HT-29 (cell line): ENCODE results near the gene ZNF45. TPM values are rescaled to one million over a fixed set of nuclear protein-coding genes. Genes with fewer than 3 reads are reported as not detected.
"Not testable (repeated sequence)": the region's sequence is repeated elsewhere in the genome, so short reads cannot be mapped to it uniquely, and the experiment has no call there.

Experiments
- DNase-seq: peaks from one replicate; pipeline ENCODE4 v3.0.0-alpha.2; 2015; ENCODE audit warnings: low spot score
- small RNA-seq: library from RNA; depleted of rRNA; stranded (forward); fragments of <200 nt; gene quantifications from one replicate; pipeline ENCODE3, GENCODE V24; 2014
- total RNA-seq: library from RNA; depleted of rRNA; stranded (reverse); fragments of >200 nt; shearing (Covaris generic); gene quantifications from 2 replicates; pipeline ENCODE4 v1.2.3, GENCODE V29; 2014; rRNA removed

ZNF45 gene
- total RNA-seq, 1 experiment from 2014 or later = 9.3 TPM

DNA sequence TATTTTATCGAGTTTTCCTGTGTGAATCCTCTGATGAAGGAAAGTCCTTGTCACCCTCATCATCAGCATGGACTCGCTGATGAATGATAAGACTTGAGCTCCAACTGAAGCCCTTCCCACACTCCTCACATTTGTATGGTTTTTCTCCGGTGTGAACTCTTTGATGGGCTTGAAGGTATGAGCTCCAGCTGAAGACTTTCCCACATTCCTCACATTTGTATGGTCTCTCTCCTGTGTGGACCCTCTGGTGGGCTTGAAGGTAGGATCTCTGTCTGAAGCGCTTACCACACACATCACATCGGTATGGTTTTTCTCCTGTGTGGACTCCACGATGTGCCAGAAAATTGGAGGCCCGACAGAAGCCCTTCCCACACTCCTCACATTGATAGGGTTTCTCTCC lies 21.7 kb downstream of the ZNF45 start:
- DNase-seq = no peak

DNA sequence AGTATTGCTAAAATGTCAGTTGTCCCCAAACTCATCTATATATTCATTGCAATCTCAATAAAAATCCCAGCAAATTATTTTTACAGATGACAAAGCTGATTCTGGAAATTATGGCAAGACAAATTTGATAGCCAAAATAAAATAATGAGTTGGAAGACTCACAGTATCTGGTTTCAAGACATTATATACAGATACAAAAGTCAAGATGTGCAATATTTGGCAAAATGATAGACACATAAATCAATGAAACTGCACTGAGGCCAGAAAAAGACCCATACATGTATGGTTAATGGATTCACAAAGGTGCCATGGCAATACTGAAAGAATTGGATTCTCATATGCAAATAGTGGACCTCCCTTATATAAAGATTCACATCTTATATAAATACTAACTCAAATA lies 24.2 kb downstream of the ZNF45 start:
- no peak for DNase-seq

DNA sequence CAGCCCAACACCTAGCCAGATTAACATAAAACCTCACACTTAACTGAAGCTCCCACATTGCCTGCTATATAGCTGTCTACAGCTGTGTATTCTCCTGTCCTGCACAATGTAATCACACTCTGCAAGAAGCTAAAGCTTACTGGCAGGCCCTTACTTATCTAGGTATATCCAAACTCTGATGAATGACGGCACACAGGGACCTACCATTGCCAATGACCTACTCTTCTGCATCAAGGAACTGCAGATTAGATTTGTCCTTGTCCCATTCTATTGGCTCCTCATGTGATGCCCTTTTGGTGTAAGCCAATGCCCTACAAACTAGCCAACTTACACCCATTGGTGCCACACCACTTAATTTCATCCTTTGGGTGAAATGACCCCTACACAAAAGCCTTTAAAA lies 26.4 kb downstream of the ZNF45 start:
- DNase-seq = no peak

DNA sequence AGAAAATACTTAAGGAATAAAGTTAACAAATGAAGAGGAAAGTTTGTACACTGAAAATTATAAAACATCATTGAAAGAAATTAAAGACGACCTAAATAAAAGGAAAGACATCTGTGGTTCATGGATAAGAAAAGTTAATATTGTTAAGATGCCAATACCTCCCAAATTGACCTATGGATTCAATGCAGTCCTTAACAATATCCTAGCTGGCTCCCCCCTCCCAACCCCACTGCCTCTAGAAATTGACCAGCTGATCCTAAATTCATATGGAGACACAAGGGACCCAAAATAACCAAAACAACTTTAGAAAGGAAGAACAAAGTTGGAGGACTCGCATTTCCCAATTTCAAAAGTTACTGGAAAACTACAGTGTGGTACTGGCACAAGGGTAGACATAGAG lies 28.3 kb downstream of the ZNF45 start:
- DNase-seq = no peak

DNA sequence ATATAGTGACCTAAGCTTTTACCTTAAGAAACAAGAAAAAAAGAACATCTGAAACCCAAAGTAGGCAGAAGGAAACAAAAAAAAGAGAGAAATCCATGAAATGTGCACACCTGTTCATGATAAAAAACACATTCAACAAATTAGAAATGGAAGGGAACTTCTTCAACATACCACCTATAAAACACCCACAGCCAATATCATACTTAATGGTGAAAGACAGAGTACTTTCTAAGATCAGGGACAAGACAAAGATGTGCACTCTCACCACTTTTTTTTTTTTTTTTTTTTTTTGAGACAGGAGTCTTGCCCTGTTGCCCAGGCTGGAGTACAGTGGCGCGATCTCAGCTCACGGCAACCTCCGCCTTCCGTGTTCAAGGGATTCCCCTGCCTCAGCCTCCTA lies 29.2 kb downstream of the ZNF45 start:
- no peak for DNase-seq

DNA sequence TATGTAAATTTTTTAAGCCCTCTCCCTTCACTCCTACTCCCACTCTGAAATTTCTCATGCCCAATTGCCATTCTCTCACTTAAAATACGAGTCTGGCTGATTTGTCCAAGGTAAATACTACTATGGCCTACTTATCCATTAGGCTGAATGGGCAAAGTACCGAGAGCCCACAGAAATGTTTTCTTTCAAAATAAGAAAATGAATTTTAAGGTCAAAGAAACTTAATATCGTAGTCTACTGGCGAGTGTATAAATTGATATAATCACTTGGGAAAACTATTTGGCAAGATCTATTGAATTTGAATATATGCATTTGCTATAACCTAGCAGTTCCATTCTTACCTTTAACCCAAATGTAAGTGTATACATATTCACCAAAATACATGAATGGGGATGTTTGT lies 32.7 kb downstream of the ZNF45 start:
- no peak for DNase-seq

DNA sequence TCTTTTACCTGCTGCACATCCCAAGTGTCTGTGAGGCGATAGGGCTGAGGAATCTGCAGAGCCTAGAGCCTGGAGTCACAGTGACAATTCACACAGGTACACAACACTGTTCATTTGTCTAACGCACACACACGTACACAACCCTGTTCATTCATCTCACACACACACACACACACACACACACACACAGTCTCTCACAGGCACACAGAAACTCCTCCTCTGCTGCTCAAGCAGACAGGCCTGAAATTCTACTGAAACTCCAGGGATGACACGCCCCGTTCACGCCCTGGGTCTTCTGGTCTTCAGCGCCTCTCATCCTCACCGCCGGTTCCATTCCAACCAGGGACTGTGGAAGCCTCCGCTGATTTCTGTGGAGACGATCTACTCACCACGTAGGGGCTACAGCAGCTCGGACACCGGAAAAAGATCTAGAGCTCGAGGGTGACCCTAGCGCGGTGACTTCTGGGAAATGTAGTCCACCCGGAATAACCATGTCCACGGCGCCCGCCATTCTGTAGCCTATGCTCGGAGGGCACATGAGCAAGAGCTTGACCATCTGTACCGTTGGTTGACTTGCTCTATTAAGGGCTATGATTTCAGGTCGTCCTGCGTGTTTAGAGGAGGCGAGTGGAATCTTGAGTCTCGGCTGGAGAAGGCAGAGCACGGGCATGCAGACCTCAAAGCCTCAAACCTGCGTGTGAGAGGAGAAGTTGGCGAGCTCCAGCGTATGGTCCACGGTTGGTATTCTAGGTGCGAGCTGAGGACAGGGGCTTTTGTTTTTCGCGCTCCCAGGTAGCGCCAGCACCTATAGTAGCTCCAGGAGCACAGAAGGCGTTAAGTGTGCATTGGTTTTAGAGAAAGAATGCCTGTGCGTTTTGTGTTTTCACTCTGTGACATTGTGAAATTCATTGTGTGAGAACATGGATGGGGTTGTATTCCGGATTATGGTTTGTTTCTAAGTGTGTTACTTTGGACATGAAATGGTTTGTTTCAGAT lies 33.4 kb downstream of the ZNF45 start:
- no peak for DNase-seq

DNA sequence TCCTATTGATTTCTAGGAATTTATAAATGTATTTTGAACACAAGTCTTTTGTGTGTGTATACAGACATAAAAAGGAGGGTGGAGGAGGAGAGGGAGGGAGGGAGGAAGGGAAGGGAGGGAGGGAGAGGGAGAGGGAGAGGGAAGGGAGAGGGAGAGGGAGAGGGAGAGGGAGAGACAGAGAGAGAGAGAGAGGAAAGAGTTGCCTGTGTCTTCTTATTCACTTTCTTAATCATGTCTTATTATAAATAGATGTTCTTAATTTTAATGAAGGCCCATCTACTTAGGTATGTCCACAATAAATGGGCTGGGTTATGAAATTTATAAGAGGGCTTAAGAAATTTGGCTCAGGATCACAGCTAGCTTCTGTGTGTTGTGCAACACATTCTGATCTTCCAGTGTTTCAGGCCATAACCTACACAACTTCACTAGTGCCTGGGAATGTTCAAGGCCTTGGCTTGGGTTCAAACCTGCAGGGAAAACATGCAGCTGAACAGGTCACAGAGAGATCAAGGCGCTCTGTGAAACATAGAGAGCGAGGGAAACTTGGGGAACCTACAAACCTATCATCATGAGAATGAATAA lies 39.3 kb downstream of the ZNF45 start:
- DNase-seq = no peak

DNA sequence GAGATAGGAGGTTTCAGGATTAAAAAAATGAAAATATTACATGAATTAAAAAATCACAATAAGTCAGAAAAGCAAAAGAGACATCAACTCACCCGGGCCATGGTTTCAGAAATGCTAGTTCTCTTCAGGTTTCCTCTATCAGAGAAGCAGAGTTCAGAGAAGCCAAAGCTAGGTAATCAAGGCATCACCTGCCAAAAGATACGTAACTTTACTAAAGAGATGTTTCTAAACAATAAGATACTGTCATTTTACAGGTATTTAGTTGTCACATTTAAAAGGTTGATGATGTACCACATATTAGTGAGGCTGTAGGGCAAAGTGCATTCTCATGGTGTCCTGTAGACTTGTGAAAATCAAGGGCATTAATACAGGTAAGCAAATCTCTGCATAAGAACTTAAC lies 51.2 kb downstream of the ZNF45 start, which contains the start of gene ZNF404:
Gene ZNF404, minus strand, starts transcription at position 101 of the 400 bp plus-strand sequence.
- DNase-seq = no peak

DNA sequence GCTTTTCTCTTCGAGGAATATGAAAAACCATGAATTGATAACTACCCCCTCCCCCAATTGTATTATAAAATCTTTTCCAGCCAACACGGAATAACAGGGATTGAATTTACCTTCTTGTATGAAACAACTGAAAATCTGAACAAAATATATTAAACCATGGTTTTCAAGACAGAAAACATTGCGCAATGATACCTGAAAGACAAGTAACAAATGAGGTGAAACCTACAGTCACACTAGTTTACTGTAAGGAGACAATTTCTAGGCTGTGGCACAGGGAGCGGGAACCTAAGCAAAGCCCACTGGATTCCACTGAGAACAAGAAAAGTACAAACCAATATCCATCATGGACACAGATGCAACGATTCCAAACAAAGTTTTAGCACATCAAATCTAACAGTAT lies 54.6 kb downstream of the ZNF45 start:
- no peak for DNase-seq

DNA sequence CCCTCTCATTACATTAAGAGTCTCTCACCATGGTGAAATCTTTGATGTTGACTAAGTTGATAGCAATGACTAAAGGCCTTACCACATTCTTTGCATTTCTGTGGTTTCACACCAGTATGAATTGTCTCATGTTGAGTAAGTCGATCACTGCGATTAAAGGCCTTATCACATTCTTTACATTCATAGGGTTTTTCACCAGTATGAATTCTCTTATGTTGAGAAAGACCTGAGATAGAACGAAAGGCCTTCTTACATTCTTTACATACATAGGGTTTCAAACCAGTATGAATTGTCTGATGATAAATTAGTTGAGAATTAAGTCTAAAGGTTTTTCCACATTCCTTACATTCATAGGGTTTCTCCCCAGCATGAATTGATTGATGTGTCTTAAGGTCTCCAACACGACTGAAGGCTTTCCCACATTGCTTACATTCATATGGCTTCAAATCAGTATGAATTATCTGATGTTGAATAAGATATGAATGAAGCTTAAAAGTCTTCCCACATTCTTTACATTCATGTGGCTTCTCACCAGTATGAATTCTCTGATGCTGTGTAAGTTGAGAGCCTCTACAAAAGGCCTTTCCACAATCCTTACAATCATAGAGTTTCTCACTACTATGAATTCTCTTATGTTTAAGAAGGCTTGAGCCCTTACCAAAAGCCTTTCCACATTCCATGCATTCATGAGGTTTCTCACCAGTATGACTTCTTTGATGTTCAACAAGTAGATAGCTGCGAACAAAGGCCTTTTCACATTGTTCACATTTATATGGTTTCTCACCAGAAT lies 62.3 kb downstream of the ZNF45 start:
- peak; percentile 23 for DNase-seq

DNA sequence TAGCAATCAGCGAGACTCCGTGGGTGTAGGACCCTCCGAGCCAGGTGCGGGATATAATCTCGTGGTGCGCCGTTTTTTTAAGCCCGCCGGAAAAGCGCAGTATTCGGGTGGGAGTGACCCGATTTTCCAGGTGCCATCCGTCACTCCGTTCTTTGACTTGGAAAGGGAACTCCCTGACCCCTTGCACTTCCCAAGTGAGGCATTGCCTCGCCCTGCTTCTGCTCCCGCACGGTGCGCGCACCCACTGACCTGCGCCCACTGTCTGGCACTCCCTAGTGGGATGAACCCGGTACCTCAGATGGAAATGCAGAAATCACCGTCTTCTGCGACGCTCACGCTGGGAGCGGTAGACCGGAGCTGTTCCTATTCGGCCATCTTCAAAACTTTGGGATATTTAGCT lies 68.2 kb downstream of the ZNF45 start:
- not testable (repeated sequence) for DNase-seq

Small RNA genes within 50 kb of the gene (small RNA-seq; reads per million reads assigned to genes)
- not detected for gene AC006213.5

Other genes starting within 250 kb of the ZNF45 start
- gene IRGC, start 219.2 kb downstream of the ZNF45 start, total RNA-seq = 0.08 TPM in 1 of 2 replicates, not detected in the other
- gene SMG9, start 180.3 kb downstream of the ZNF45 start, total RNA-seq = 89.4 and 99.7 TPM in 2 replicates
- 0.44 TPM in 1 of 2 replicates, not detected in the other for gene KCNN4, start 154.3 kb downstream of the ZNF45 start, total RNA-seq
- gene LYPD5, start 132.8 kb downstream of the ZNF45 start, total RNA-seq = 0.05 and 0.23 TPM in 2 replicates
- 5.1 and 10.9 TPM in 2 replicates for gene ZNF283, start 108.0 kb downstream of the ZNF45 start, total RNA-seq
- gene ZNF404, start 51.3 kb downstream of the ZNF45 start, total RNA-seq = not detected in 2 replicates
- 0.68 and 0.97 TPM in 2 replicates for gene ZNF221, start 15.9 kb upstream of the ZNF45 start, total RNA-seq
- gene ZNF155, start 48.9 kb upstream of the ZNF45 start, total RNA-seq = 3.2 and 5.7 TPM in 2 replicates
- gene ZNF230, start 67.7 kb upstream of the ZNF45 start, total RNA-seq = 0.53 and 1.8 TPM in 2 replicates
- gene ZNF222, start 90.1 kb upstream of the ZNF45 start, total RNA-seq = 1.8 and 2.0 TPM in 2 replicates
- 2.3 and 2.7 TPM in 2 replicates for gene ZNF223, start 116.8 kb upstream of the ZNF45 start, total RNA-seq
- gene ZNF284, start 136.9 kb upstream of the ZNF45 start, total RNA-seq = 0.38 and 0.63 TPM in 2 replicates
- 9.7 and 17.3 TPM in 2 replicates for gene ZNF224, start 159.1 kb upstream of the ZNF45 start, total RNA-seq
- gene ZNF225, start 178.1 kb upstream of the ZNF45 start, total RNA-seq = 0.44 and 0.64 TPM in 2 replicates
- gene ZNF234, start 206.3 kb upstream of the ZNF45 start, total RNA-seq = 2.0 and 4.6 TPM in 2 replicates
- gene ZNF226, start 229.8 kb upstream of the ZNF45 start, total RNA-seq = 9.0 and 18.4 TPM in 2 replicates